H9 (cell line): ENCODE results near the gene PLEKHA4. TPM values are rescaled to one million over a fixed set of nuclear protein-coding genes. Genes with fewer than 3 reads are reported as not detected.

Experiments
- DNase-seq: peaks from one replicate; pipeline ENCODE4 v3.0.0-alpha.2; 2017
- H2AFZ ChIP-seq: one replicate; pipeline ENCODE4 v1.6.1; 2013; ENCODE audit warnings: mild to moderate bottlenecking, low read length, control low read depth, moderate library complexity
- H2AK5ac ChIP-seq: 2 replicates; pipeline ENCODE4 v1.6.1; 2013; ENCODE audit warnings: low read length, control low read depth, mixed read lengths; ENCODE audit not compliant: insufficient read length
- H2BK120ac ChIP-seq: one replicate; pipeline ENCODE4 v1.6.1; 2013; ENCODE audit warnings: low read depth, mild to moderate bottlenecking, low read length, control low read depth, inconsistent platforms; ENCODE audit not compliant: poor library complexity, severe bottlenecking
- H2BK12ac ChIP-seq: 2 replicates; pipeline ENCODE4 v1.6.1; 2013; ENCODE audit warnings: low read length, control low read depth, mixed read lengths, low read depth; ENCODE audit not compliant: insufficient read length
- H2BK15ac ChIP-seq: 2 replicates; pipeline ENCODE4 v1.6.1; 2013; ENCODE audit warnings: low read depth, low read length, control low read depth
- H2BK20ac ChIP-seq: one replicate; pipeline ENCODE4 v1.6.1; 2013; ENCODE audit warnings: low read depth, mild to moderate bottlenecking, low read length, control low read depth, inconsistent platforms; ENCODE audit not compliant: poor library complexity, severe bottlenecking
- H2BK5ac ChIP-seq: 2 replicates; pipeline ENCODE4 v1.6.1; 2013; ENCODE audit warnings: low read length, control low read depth, mixed read lengths; ENCODE audit not compliant: insufficient read length
- H3K14ac ChIP-seq: 2 replicates; pipeline ENCODE4 v1.6.1; 2013; ENCODE audit warnings: low read length, control low read depth; ENCODE audit not compliant: insufficient read depth
- H3K18ac ChIP-seq: 2 replicates; pipeline ENCODE4 v1.6.1; 2013; ENCODE audit warnings: low read depth, mild to moderate bottlenecking, mixed read lengths, low read length, control low read depth; ENCODE audit not compliant: insufficient read length
- H3K23ac ChIP-seq: 2 replicates; pipeline ENCODE4 v1.6.1; 2013; ENCODE audit warnings: low read length, control low read depth, mixed read lengths, low read depth; ENCODE audit not compliant: insufficient read length
- H3K23me2 ChIP-seq: 2 replicates; pipeline ENCODE4 v1.6.1; 2013; ENCODE audit warnings: low read depth, mild to moderate bottlenecking, mixed read lengths, low read length, control low read depth; ENCODE audit not compliant: insufficient read length, poor library complexity, severe bottlenecking
- H3K27ac ChIP-seq: 2 replicates; pipeline ENCODE4 v1.5.1; 2013; ENCODE audit warnings: low read length, control low read depth, mixed read lengths, low read depth; ENCODE audit not compliant: insufficient read length
- H3K27me3 ChIP-seq: 2 replicates; pipeline ENCODE4 v1.6.1; 2013; ENCODE audit warnings: low read length, control low read depth, inconsistent platforms; ENCODE audit not compliant: insufficient read depth
- H3K4ac ChIP-seq: 2 replicates; pipeline ENCODE4 v1.6.1; 2013; ENCODE audit warnings: low read depth, mild to moderate bottlenecking, control low read depth, inconsistent platforms, low read length, moderate library complexity
- H3K4me1 ChIP-seq: 2 replicates; pipeline ENCODE4 v1.6.1; 2013; ENCODE audit warnings: low read length, control low read depth, inconsistent platforms; ENCODE audit not compliant: insufficient read depth
- H3K4me2 ChIP-seq: 2 replicates; pipeline ENCODE4 v1.6.1; 2013; ENCODE audit warnings: low read length, control low read depth, mixed read lengths; ENCODE audit not compliant: insufficient read length, insufficient read depth
- H3K56ac ChIP-seq: 2 replicates; pipeline ENCODE4 v1.6.1; 2013; ENCODE audit warnings: low read depth, mild to moderate bottlenecking, mixed read lengths, low read length, control low read depth; ENCODE audit not compliant: insufficient read length
- H3K79me1 ChIP-seq: 2 replicates; pipeline ENCODE4 v1.6.1; 2013; ENCODE audit warnings: low read depth, mild to moderate bottlenecking, moderate library complexity, low read length, control low read depth, inconsistent platforms; ENCODE audit not compliant: insufficient read depth, poor library complexity, severe bottlenecking
- H3K79me2 ChIP-seq: 2 replicates; pipeline ENCODE4 v1.6.1; 2013; ENCODE audit warnings: low read length, control low read depth, inconsistent platforms; ENCODE audit not compliant: insufficient read depth
- H3K9ac ChIP-seq: 2 replicates; pipeline ENCODE4 v1.6.1; 2013; ENCODE audit warnings: low read length, control low read depth, mixed read lengths; ENCODE audit not compliant: insufficient read length; ENCODE audit errors: extremely low read depth
- H3K9me3 ChIP-seq: one replicate; pipeline ENCODE4 v1.6.1; 2013; ENCODE audit warnings: low read depth, low read length, inconsistent platforms; ENCODE audit not compliant: control insufficient read depth
- H3T11ph ChIP-seq: one replicate; pipeline ENCODE4 v1.6.1; 2013; ENCODE audit warnings: mild to moderate bottlenecking, low read length, control low read depth, inconsistent platforms
- H4K20me1 ChIP-seq: one replicate; pipeline ENCODE4 v1.6.1; 2013; ENCODE audit not compliant: control insufficient read depth, insufficient read length, insufficient read depth
- H4K5ac ChIP-seq: 2 replicates; pipeline ENCODE4 v1.6.1; 2013; ENCODE audit warnings: low read depth, mild to moderate bottlenecking, mixed read lengths, low read length, control low read depth; ENCODE audit not compliant: insufficient read length
- H4K8ac ChIP-seq: replicated peaks from 2 replicates; pipeline ENCODE4 v1.6.1; 2013; ENCODE audit warnings: low read length, control low read depth, mixed read lengths, low read depth; ENCODE audit not compliant: insufficient read length
- H4K91ac ChIP-seq: 2 replicates; pipeline ENCODE4 v1.6.1; 2013; ENCODE audit warnings: low read depth, mild to moderate bottlenecking, moderate library complexity, mixed read lengths, low read length, control low read depth; ENCODE audit not compliant: insufficient read length
- H3K27ac Mint-ChIP-seq, 3 experiments: 2 replicates in 2 of 3; 3 replicates in 1 of 3; pipeline ENCODE4 v1.8.0; 2020 to 2021; ENCODE audit warnings: mixed read lengths in 3 of 3, mild to moderate bottlenecking in 1 of 3, moderate library complexity in 1 of 3
- H3K27me3 Mint-ChIP-seq: 2 replicates; pipeline ENCODE4 v1.8.0; 2021; ENCODE audit warnings: low read depth, mild to moderate bottlenecking, moderate library complexity, mixed read lengths
- H3K36me3 Mint-ChIP-seq, 3 experiments: 2 replicates in 2 of 3; 3 replicates in 1 of 3; pipeline ENCODE4 v1.8.0; 2020 to 2021; ENCODE audit warnings: low read depth in 3 of 3, mixed read lengths in 3 of 3; ENCODE audit not compliant: insufficient read depth in 1 of 3
- H3K4me1 Mint-ChIP-seq, 2 experiments: 2 replicates each; pipeline ENCODE4 v1.8.0; 2020; ENCODE audit warnings: mixed read lengths in 2 of 2
- H3K4me3 Mint-ChIP-seq, 2 experiments: 2 replicates in 1 of 2; 3 replicates in 1 of 2; pipeline ENCODE4 v1.8.0; 2020 to 2021; ENCODE audit warnings: mild to moderate bottlenecking in 2 of 2, mixed read lengths in 2 of 2, moderate library complexity in 1 of 2
- H3K9me3 Mint-ChIP-seq, 2 experiments: 2 replicates in 1 of 2; 3 replicates in 1 of 2; pipeline ENCODE4 v1.8.0; 2020; ENCODE audit warnings: mild to moderate bottlenecking in 2 of 2, mixed read lengths in 2 of 2, moderate library complexity in 1 of 2
- WGBS: extraction: QIAGEN DNeasy Blood & Tissue Kit; methylation state at CpG from one replicate; pipeline ENCODE4 v1.1.7; 2013; ENCODE audit warnings: missing lambda C conversion rate, low lambda C conversion rate, mixed read lengths; ENCODE audit not compliant: insufficient read length; ENCODE audit errors: extremely low coverage; 5-methylcytosine and 5-hydroxymethylcytosine counted together
- total RNA-seq: library from RNA; stranded (reverse); gene quantifications from 2 replicates; pipeline ENCODE4 v1.2.1, GENCODE V29; 2021
- TF ChIP-seq, protein P1 (sequence below): fragments of 200-600 bp; sonication (generic); conservative IDR thresholded peaks from 3 replicates; pipeline ENCODE4 v1.8.0; 2021; ENCODE audit warnings: antibody characterized with exemption, mild to moderate bottlenecking

PLEKHA4 gene
- total RNA-seq, 1 experiment from 2014 or later = 15.3 TPM

DNA sequence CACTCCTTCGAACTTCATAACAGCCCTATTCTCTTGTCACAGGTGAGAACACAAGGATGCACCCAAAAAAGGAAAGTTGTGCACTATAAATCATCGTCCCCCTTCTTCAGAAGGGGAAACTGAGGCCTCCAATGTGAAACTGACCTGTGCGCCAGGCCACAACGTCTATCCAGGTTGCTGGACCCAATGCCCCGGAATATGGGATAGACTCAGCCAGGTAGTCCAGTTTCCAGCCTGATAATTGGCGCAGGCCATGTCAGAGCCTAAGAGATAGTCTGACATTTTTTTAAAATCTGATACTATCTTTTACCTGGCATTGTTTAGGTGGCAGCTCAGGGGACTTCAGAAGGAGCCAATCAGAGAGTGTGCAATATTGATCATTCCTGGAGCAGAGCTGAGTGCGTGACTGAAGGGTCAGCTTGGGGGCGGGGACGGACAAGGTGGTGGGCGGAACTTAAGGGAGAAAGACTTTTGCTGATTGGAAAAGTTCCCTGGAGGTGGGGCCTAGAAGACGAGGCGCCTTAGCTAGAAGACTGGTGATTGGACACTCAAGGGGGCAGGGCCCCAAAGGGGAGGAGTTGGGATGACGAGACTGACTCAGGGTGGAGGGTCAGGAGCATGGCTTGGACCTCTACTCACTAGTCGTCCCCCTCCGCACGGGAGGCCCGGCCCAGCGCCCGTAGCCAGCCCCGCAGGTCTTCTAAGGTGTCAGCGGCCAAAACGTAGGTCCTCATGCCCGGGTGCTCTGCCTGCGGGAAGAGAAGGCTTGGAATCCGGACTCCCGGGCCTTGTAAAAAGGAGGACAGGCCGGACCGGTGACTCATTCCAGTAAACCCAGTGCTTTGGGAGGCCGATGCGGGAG, 8.5 kb downstream of the PLEKHA4 start:
- H3K9me3 Mint-ChIP-seq = no peaks in the 10 kb centered on the region
- no CpG with 5 or more reads among the region's 30 CpGs for WGBS
- no peak overlapping the region for H3K9ac ChIP-seq
- H3K4me2 ChIP-seq = no peak overlapping the region
- peaks cover 3 to 10% of the 10 kb centered on the region in 2 experiments for H3K4me1 Mint-ChIP-seq
- no peak overlapping the region for H2BK20ac ChIP-seq
- no peak overlapping the region for H4K5ac ChIP-seq
- no peak overlapping the region for H4K8ac ChIP-seq
- H2BK5ac ChIP-seq = no peak overlapping the region
- H3K27ac Mint-ChIP-seq = peak overlapping the region in 2 of 3 experiments; percentile 4 to 49; a peak in 1 of 7 replicates
- no peak overlapping the region for H3K18ac ChIP-seq
- DNase-seq = peak; percentile 95
- no peak overlapping the region for H2AK5ac ChIP-seq
- H2BK15ac ChIP-seq = no peak overlapping the region
- H2BK120ac ChIP-seq = no peak overlapping the region
- H3K9me3 ChIP-seq = no peaks in the 10 kb centered on the region
- no peak overlapping the region for H3K4ac ChIP-seq
- no peak overlapping the region for H2AFZ ChIP-seq
- H2BK12ac ChIP-seq = no peak overlapping the region
- no peak overlapping the region for H3T11ph ChIP-seq
- H3K4me3 Mint-ChIP-seq = peak overlapping the region in 1 of 2 experiments; percentile 22; a peak in 1 of 5 replicates
- no peaks in the 10 kb centered on the region; the same call in 1 of the 2 replicates for H3K4me1 ChIP-seq
- H3K23ac ChIP-seq = no peak overlapping the region
- H3K27ac ChIP-seq = no peak overlapping the region
- TF ChIP-seq, protein P1, sequence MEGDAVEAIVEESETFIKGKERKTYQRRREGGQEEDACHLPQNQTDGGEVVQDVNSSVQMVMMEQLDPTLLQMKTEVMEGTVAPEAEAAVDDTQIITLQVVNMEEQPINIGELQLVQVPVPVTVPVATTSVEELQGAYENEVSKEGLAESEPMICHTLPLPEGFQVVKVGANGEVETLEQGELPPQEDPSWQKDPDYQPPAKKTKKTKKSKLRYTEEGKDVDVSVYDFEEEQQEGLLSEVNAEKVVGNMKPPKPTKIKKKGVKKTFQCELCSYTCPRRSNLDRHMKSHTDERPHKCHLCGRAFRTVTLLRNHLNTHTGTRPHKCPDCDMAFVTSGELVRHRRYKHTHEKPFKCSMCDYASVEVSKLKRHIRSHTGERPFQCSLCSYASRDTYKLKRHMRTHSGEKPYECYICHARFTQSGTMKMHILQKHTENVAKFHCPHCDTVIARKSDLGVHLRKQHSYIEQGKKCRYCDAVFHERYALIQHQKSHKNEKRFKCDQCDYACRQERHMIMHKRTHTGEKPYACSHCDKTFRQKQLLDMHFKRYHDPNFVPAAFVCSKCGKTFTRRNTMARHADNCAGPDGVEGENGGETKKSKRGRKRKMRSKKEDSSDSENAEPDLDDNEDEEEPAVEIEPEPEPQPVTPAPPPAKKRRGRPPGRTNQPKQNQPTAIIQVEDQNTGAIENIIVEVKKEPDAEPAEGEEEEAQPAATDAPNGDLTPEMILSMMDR = no peak
- H3K79me2 ChIP-seq = no peaks in the 10 kb centered on the region
- no peaks in the 10 kb centered on the region for H4K20me1 ChIP-seq
- H3K27me3 ChIP-seq = no peaks in the 10 kb centered on the region
- H3K79me1 ChIP-seq = no peaks in the 10 kb centered on the region
- H3K36me3 Mint-ChIP-seq = peaks cover 0 to 43% (median 9%) of the 10 kb centered on the region in 3 experiments; a peak in 6 of 7 replicates
- H3K56ac ChIP-seq = no peak overlapping the region
- no peaks in the 10 kb centered on the region for H3K23me2 ChIP-seq
- H4K91ac ChIP-seq = no peak overlapping the region
- H3K14ac ChIP-seq = no peak overlapping the region
- no peaks in the 10 kb centered on the region for H3K27me3 Mint-ChIP-seq
